ENCODE measurements around the gene PRIMA1. TPM values are rescaled to one million over a fixed set of nuclear protein-coding genes. Genes with fewer than 3 reads are reported as not detected.

The PRIMA1 gene
- total and polyA plus RNA-seq, 5 donors from 2014 or later, result not detected

DNA sequence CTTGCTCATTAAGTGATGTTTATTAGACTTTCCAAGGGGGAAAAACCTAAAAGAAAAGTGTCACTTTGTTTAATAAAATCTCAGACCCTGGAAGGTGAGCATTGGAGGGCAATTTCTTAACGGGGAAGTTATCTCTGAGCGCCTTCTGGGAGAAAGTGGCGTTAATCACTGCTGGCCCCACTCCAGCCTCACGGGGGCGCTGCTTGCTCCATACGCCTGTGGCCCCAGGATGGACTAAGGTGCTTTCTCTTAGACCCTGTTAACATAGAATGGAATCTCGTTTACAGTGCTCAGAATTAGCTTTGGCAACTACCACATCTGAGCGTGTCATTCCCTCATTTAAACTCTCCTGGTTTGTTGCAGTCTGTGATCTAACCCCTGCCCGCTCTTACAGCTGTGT lies 16.4 kb upstream of the PRIMA1 start:
- Histone ChIP-seq H3K27ac (ENCODE audit: insufficient read depth, low read length, poor library complexity, severe bottlenecking) (no peak overlapping the region), H3K27me3 (ENCODE audit: control insufficient read depth, insufficient read depth, low read length) (no peaks in the 10 kb centered on the region), H3K36me3 (ENCODE audit: control insufficient read depth, insufficient read depth, low read length) (no peaks in the 10 kb centered on the region), H3K4me1 (ENCODE audit: control insufficient read depth, insufficient read depth, low read length, poor library complexity, severe bottlenecking) (no peaks in the 10 kb centered on the region), H3K4me3 (ENCODE audit: low read depth, low read length) (no peak overlapping the region), H3K9me3 (ENCODE audit: control insufficient read depth in 2 of 2, low read length in 2 of 2) (no peaks in the 10 kb centered on the region)
- H3K36me3 Mint-ChIP-seq, result no peaks in the 10 kb centered on the region
- DNase-seq (no peak), ATAC-seq (ENCODE audit: low read depth in 2 of 2) (no peak)
- H3K9me3 Mint-ChIP-seq, result peaks cover 0 to 2% (median 0%) of the 10 kb centered on the region in 7 donors
- H3K27me3 Mint-ChIP-seq, result no peaks in the 10 kb centered on the region
- H3K4me3 Mint-ChIP-seq, result no peak overlapping the region
- H3K4me1 Mint-ChIP-seq, result peaks cover 0 to 13% (median 7%) of the 10 kb centered on the region in 4 donors
- H3K27ac Mint-ChIP-seq, result no peak overlapping the region

DNA sequence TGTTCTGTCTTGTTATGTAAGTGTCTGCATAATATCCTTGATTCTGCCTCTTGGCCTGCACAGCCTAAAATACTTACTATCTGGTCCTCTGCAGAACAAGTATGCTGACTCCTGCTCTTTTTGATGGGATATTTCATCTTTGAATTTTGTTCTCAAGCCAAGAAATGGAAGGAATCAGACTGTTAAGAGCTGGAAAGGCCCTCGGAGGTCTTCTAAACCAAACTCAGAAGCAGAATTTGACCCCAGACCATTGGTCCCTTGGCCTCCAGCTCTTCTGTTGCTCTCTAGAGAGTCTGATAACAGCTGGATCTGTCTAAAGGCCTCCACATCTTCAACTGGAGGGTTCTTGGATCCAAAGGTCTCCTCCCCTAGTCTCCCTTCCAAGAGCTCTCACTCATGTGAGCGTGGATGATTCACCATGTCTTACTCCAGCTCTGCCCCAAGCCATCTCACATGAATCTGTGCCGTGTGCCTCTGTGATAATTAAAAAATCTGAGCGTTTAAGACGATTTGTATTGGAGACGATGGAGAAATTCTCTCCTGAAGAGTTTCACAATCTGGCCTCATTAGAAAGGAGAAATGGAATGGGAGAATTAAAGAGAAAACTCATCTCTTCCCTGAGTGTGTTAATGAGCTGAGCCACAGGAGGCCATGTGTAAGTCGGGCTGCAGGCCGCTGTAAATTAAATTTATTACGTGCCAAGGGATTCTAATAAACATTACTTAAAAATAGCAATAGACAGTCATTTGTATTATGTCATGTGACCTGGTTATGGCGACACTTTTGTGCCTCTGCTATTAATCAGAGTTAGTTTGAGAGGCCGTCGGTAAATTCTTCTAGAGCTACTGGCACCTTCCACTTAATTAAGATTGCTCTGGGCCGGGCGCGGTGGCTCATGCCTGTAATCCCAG lies 15.4 kb upstream of the PRIMA1 start:
- DNase-seq, result no peak
- no peaks in the 10 kb centered on the region for H3K36me3 ChIP-seq (ENCODE audit: control insufficient read depth, insufficient read depth, low read length)
- ATAC-seq (ENCODE audit: low read depth in 2 of 2), result no peak
- no peaks in the 10 kb centered on the region for H3K27me3 ChIP-seq (ENCODE audit: control insufficient read depth, insufficient read depth, low read length)
- H3K36me3 Mint-ChIP-seq, result no peaks in the 10 kb centered on the region
- H3K27ac Mint-ChIP-seq, result peak overlapping the region in 1 of 3 donors; percentile 28
- no peak overlapping the region for H3K4me3 ChIP-seq (ENCODE audit: low read depth, low read length)
- peaks cover 0 to 5% (median 0%) of the 10 kb centered on the region in 4 donors for H3K4me1 Mint-ChIP-seq
- peaks cover 6% of the 10 kb centered on the region for H3K27me3 Mint-ChIP-seq
- no peak overlapping the region for H3K4me3 Mint-ChIP-seq
- H3K9me3 Mint-ChIP-seq, result peaks cover 0 to 2% (median 0%) of the 10 kb centered on the region in 7 donors
- no peak overlapping the region for H3K27ac ChIP-seq (ENCODE audit: insufficient read depth, low read length, poor library complexity, severe bottlenecking)
- no peaks in the 10 kb centered on the region for H3K9me3 ChIP-seq (ENCODE audit: control insufficient read depth in 2 of 2, low read length in 2 of 2)
- H3K4me1 ChIP-seq (ENCODE audit: control insufficient read depth, insufficient read depth, low read length, poor library complexity, severe bottlenecking), result no peaks in the 10 kb centered on the region

DNA sequence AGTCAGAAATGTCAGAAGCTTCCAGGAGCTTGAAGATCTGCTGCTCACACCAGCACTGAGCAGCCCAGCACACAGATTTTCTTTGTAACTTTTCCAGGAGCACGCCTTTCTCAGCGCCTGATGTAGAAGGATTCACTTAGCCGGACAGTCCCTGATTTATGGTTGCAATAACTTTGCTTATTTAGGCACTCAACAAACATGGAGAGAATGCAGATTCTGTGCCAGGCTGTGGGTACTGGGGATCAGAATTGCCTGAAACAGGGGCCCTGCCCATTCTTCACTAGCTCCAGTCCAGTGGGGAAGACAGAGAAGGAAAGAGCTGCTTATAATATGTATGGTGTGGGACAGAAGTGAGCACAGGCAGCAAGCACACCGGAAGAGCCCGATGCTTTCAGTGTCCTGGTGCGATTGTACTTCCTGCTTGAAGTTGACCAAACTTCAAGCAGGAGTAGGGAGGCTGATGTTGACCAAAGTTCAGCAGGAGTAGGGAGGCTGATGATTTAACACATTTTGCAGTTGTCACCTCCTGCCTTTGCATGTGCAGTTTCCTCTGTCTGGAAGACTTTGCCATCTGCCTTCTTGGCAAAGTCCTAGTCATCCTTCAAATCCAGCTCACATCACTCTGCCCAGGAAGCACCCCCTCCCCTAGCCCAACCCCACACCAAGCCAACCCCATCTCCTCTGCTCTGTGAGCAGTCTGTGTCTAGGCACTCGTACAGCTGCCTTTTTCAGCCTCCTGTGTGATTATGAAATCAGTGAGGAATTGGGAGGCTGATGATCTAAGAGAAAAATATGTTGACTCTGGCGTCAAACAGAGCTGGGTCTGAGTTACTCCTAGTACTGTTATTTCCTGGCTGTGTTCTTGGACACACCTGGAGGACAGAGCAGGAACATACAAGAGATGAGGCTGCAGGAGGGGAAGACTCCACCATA lies 12.0 kb upstream of the PRIMA1 start:
- H3K9me3 Mint-ChIP-seq, result peaks cover 0 to 2% (median 0%) of the 10 kb centered on the region in 7 donors
- no peaks in the 10 kb centered on the region for H3K36me3 Mint-ChIP-seq
- H3K4me1 ChIP-seq (ENCODE audit: control insufficient read depth, insufficient read depth, low read length, poor library complexity, severe bottlenecking), result no peaks in the 10 kb centered on the region
- no peak overlapping the region for H3K27ac Mint-ChIP-seq
- ATAC-seq (ENCODE audit: low read depth in 2 of 2), result no peak
- no peaks in the 10 kb centered on the region for H3K9me3 ChIP-seq (ENCODE audit: control insufficient read depth in 2 of 2, low read length in 2 of 2)
- H3K27me3 Mint-ChIP-seq, result peaks cover 23% of the 10 kb centered on the region
- no peak for DNase-seq
- H3K4me3 Mint-ChIP-seq, result no peak overlapping the region
- no peak overlapping the region for H3K4me3 ChIP-seq (ENCODE audit: low read depth, low read length)
- no peaks in the 10 kb centered on the region for H3K4me1 Mint-ChIP-seq
- no peaks in the 10 kb centered on the region for H3K36me3 ChIP-seq (ENCODE audit: control insufficient read depth, insufficient read depth, low read length)
- H3K27ac ChIP-seq (ENCODE audit: insufficient read depth, low read length, poor library complexity, severe bottlenecking), result no peak overlapping the region
- H3K27me3 ChIP-seq (ENCODE audit: control insufficient read depth, insufficient read depth, low read length), result no peaks in the 10 kb centered on the region

DNA sequence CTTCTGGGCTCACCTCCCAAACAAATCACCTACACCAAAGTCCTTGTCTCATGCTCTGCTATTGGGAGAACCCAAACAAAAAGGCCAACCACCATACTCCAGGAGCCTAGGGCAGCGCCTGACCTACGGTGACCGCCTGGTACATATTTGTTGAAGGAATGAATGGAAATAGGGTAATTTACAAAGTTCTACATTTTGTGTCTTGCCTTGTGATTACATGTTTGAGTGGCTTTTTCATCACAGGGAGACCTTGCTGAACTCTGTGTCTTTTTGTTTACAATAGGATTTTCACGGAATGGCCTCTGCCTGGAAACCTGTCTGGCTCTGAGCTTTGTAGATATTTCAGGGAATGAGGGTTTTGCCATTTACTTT lies 11.3 kb upstream of the PRIMA1 start:
- Histone ChIP-seq H3K9me3 (ENCODE audit: control insufficient read depth in 2 of 2, low read length in 2 of 2) (no peaks in the 10 kb centered on the region), H3K4me3 (ENCODE audit: low read depth, low read length) (no peak overlapping the region), H3K36me3 (ENCODE audit: control insufficient read depth, insufficient read depth, low read length) (no peaks in the 10 kb centered on the region), H3K27ac (ENCODE audit: insufficient read depth, low read length, poor library complexity, severe bottlenecking) (no peak overlapping the region), H3K4me1 (ENCODE audit: control insufficient read depth, insufficient read depth, low read length, poor library complexity, severe bottlenecking) (no peaks in the 10 kb centered on the region), H3K27me3 (ENCODE audit: control insufficient read depth, insufficient read depth, low read length) (no peaks in the 10 kb centered on the region)
- H3K4me3 Mint-ChIP-seq, result no peak overlapping the region
- H3K9me3 Mint-ChIP-seq, result no peaks in the 10 kb centered on the region
- DNase-seq, result no peak
- no peak for ATAC-seq (ENCODE audit: low read depth in 2 of 2)
- peaks cover 23% of the 10 kb centered on the region for H3K27me3 Mint-ChIP-seq
- H3K36me3 Mint-ChIP-seq, result no peaks in the 10 kb centered on the region
- no peaks in the 10 kb centered on the region for H3K4me1 Mint-ChIP-seq
- H3K27ac Mint-ChIP-seq, result no peak overlapping the region

DNA sequence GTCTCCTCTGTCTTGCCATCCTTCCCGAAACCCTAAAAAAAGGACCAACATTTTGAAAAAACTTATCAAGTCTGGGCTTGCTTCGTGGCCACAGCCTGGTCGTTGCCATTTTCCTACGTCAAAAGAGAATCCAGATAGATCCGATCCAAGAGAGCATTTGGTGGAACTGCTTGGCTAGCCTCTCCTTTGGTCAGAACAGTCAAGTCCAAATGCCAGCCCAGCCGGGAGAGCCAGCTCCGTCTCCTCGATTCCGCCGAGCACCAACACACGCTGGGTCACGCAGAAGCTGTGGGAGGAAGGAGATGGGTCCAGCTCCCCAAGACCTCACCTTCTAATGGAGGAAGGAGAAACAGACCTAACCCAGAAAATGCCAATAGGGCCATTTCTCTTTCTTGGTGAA lies 9.3 kb upstream of the PRIMA1 start:
- H3K27me3 Mint-ChIP-seq, result peaks cover 23% of the 10 kb centered on the region
- H3K36me3 ChIP-seq (ENCODE audit: control insufficient read depth, insufficient read depth, low read length), result no peaks in the 10 kb centered on the region
- H3K27ac Mint-ChIP-seq, result no peak overlapping the region
- no peak overlapping the region for H3K27ac ChIP-seq (ENCODE audit: insufficient read depth, low read length, poor library complexity, severe bottlenecking)
- ATAC-seq (ENCODE audit: low read depth in 2 of 2) (no peak), DNase-seq (no peak)
- H3K4me1 Mint-ChIP-seq, result no peaks in the 10 kb centered on the region
- H3K9me3 Mint-ChIP-seq, result peaks cover 0 to 2% (median 0%) of the 10 kb centered on the region in 7 donors
- no peaks in the 10 kb centered on the region for H3K27me3 ChIP-seq (ENCODE audit: control insufficient read depth, insufficient read depth, low read length)
- H3K4me3 ChIP-seq (ENCODE audit: low read depth, low read length), result no peak overlapping the region
- no peaks in the 10 kb centered on the region for H3K9me3 ChIP-seq (ENCODE audit: control insufficient read depth in 2 of 2, low read length in 2 of 2)
- no peaks in the 10 kb centered on the region for H3K4me1 ChIP-seq (ENCODE audit: control insufficient read depth, insufficient read depth, low read length, poor library complexity, severe bottlenecking)
- H3K4me3 Mint-ChIP-seq, result no peak overlapping the region
- H3K36me3 Mint-ChIP-seq, result no peaks in the 10 kb centered on the region

DNA sequence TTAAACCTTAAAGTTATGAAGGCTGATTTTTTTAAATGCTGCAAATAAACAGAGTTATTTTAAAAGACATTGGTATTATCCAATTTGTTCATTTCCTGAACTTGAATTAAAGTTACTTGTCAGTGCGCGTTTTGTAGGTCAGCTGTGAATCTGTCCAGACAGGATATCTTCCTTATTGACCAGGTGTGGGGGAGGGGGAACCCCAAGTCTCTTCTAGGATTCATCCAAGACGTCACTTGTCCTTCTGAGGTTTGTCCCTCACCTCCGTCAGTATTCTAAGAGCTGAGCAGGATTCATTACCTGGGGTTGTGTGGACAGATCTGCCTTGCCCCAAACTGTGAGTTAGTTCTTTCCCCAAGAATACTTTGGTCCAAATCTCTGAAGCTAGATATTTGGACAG lies 8.8 kb upstream of the PRIMA1 start:
- no peak overlapping the region for H3K27ac Mint-ChIP-seq
- no peaks in the 10 kb centered on the region for H3K4me1 Mint-ChIP-seq
- H3K36me3 Mint-ChIP-seq, result no peaks in the 10 kb centered on the region
- H3K36me3 ChIP-seq (ENCODE audit: control insufficient read depth, insufficient read depth, low read length), result no peaks in the 10 kb centered on the region
- H3K4me3 ChIP-seq (ENCODE audit: low read depth, low read length), result no peak overlapping the region
- H3K27ac ChIP-seq (ENCODE audit: insufficient read depth, low read length, poor library complexity, severe bottlenecking), result no peak overlapping the region
- no peaks in the 10 kb centered on the region for H3K27me3 ChIP-seq (ENCODE audit: control insufficient read depth, insufficient read depth, low read length)
- no peak overlapping the region for H3K4me3 Mint-ChIP-seq
- no peaks in the 10 kb centered on the region for H3K4me1 ChIP-seq (ENCODE audit: control insufficient read depth, insufficient read depth, low read length, poor library complexity, severe bottlenecking)
- H3K9me3 Mint-ChIP-seq, result peaks cover 0 to 2% (median 0%) of the 10 kb centered on the region in 7 donors
- no peak for ATAC-seq (ENCODE audit: low read depth in 2 of 2)
- no peaks in the 10 kb centered on the region for H3K9me3 ChIP-seq (ENCODE audit: control insufficient read depth in 2 of 2, low read length in 2 of 2)
- H3K27me3 Mint-ChIP-seq, result peaks cover 28% of the 10 kb centered on the region
- no peak for DNase-seq

DNA sequence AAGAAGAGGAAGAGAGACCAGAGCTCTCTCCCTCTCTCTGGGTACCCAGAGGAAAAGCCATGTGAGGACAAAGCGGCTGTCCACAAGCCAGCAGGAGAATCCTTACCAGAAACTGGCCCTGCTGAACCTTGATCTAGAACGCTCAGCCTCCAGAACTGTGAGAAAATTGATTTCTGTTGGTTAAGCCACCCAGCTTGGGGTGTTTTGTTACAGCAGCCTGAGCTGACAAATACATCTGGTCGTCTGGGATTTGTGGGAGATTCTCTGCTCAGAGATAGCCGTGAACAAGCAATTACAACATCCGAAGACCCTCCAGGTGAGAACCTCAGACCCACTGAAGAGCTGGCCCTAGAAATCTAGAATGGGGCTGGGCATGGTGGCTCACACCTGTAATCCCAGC lies 6.5 kb upstream of the PRIMA1 start:
- ATAC-seq (ENCODE audit: low read depth in 2 of 2) (no peak), DNase-seq (no peak)
- Mint-ChIP-seq H3K27ac (no peak overlapping the region), H3K36me3 (no peaks in the 10 kb centered on the region), H3K9me3 (peaks cover 0 to 5% (median 0%) of the 10 kb centered on the region in 7 donors), H3K27me3 (peaks cover 48% of the 10 kb centered on the region), H3K4me3 (no peak overlapping the region), H3K4me1 (no peaks in the 10 kb centered on the region)
- Histone ChIP-seq H3K9me3 (ENCODE audit: control insufficient read depth in 2 of 2, low read length in 2 of 2) (no peaks in the 10 kb centered on the region), H3K36me3 (ENCODE audit: control insufficient read depth, insufficient read depth, low read length) (no peaks in the 10 kb centered on the region), H3K4me3 (ENCODE audit: low read depth, low read length) (no peak overlapping the region), H3K4me1 (ENCODE audit: control insufficient read depth, insufficient read depth, low read length, poor library complexity, severe bottlenecking) (no peaks in the 10 kb centered on the region), H3K27ac (ENCODE audit: insufficient read depth, low read length, poor library complexity, severe bottlenecking) (no peak overlapping the region), H3K27me3 (ENCODE audit: control insufficient read depth, insufficient read depth, low read length) (peaks cover 5% of the 10 kb centered on the region)

Data from CD4-positive, CD25-positive, alpha-beta regulatory T cell (primary cell).